CD4-positive, alpha-beta T cell treated with Interleukin-17A for 4 hours (primary cell): ENCODE results near the gene BRD3.

Experiments
- DNase-seq: peaks from one replicate; pipeline ENCODE4 v3.0.0-alpha.2; 2020; ENCODE audit warnings: mixed read lengths

The BRD3 gene

GRCh38 chr9:134066526-134066912, 1.3 kb downstream of the BRD3 start:
- DNase-seq = no peak

GRCh38 chr9:134065612-134066419, 2.0 kb downstream of the BRD3 start:
- DNase-seq = peak; percentile 67

- no peak for DNase-seq
Measured at GRCh38 chr9:134064711-134065110, 3.1 kb downstream of the BRD3 start.

GRCh38 chr9:134063571-134064450, 4.0 kb downstream of the BRD3 start:
- DNase-seq = no peak

- no peak for DNase-seq
Measured at GRCh38 chr9:134063088-134063570, 4.7 kb downstream of the BRD3 start.

- no peak for DNase-seq
Measured at GRCh38 chr9:134062461-134063087, 5.3 kb downstream of the BRD3 start.

GRCh38 chr9:134061688-134062371, 6.0 kb downstream of the BRD3 start:
- DNase-seq = no peak

GRCh38 chr9:134061019-134061687, 6.7 kb downstream of the BRD3 start:
- no peak for DNase-seq

GRCh38 chr9:134060546-134060945, 7.3 kb downstream of the BRD3 start:
- DNase-seq = no peak

- DNase-seq = no peak
Measured at GRCh38 chr9:134059661-134060395, 8.0 kb downstream of the BRD3 start.

- DNase-seq = no peak
Measured at GRCh38 chr9:134059188-134059641, 8.6 kb downstream of the BRD3 start.

GRCh38 chr9:134058716-134059115, 9.1 kb downstream of the BRD3 start:
- DNase-seq = no peak

GRCh38 chr9:134057751-134058701, 9.8 kb downstream of the BRD3 start:
- DNase-seq = no peak

- no peak for DNase-seq
Measured at GRCh38 chr9:134057307-134057657, 10.5 kb downstream of the BRD3 start.

GRCh38 chr9:134056483-134057306, 11.1 kb downstream of the BRD3 start:
- DNase-seq = peak; percentile 1

- peak; percentile 1 for DNase-seq
Measured at GRCh38 chr9:134055981-134056461, 11.8 kb downstream of the BRD3 start.

- DNase-seq = peak; percentile 1
Measured at GRCh38 chr9:134054891-134055811, 12.7 kb downstream of the BRD3 start.
